ENCODE data around the gene PIH1D2. TPM values are rescaled to one million over a fixed set of nuclear protein-coding genes. Genes with fewer than 3 reads are reported as not detected.

PIH1D2 gene
- total RNA-seq, 2 donors from 2014 or later, result 2.2 TPM; not detected in 1

GRCh38 chr11:112114460-112114859, 40.6 kb upstream of the PIH1D2 start:
- no peak overlapping the region for H3K4me3 ChIP-seq
- DNase-seq (ENCODE audit: low spot score), result no peak
- H3K27ac ChIP-seq, result no peak overlapping the region
- no peaks in the 10 kb centered on the region for H3K4me1 ChIP-seq (ENCODE audit: control insufficient read depth in 1 of 2, low read depth in 2 of 2)
- no peaks in the 10 kb centered on the region for H3K36me3 ChIP-seq
- ATAC-seq (ENCODE audit: insufficient number of reproducible peaks, low FRiP score, low read depth), result no peak
- TF ChIP-seq CTCF (IDR thresholded peaks at IDR 0.05), result no peak
- no peaks in the 10 kb centered on the region for H3K9me3 ChIP-seq
- H3K27me3 ChIP-seq (replicated peaks; ENCODE audit: insufficient read depth), result no peaks in the 10 kb centered on the region

GRCh38 chr11:112113539-112114457, 40.0 kb upstream of the PIH1D2 start:
- no peak overlapping the region for H3K4me3 ChIP-seq
- peak; percentile 70 for TF ChIP-seq CTCF (IDR thresholded peaks at IDR 0.05)
- no peaks in the 10 kb centered on the region for H3K9me3 ChIP-seq
- no peak for ATAC-seq (ENCODE audit: insufficient number of reproducible peaks, low FRiP score, low read depth)
- no peak overlapping the region for H3K27ac ChIP-seq
- H3K36me3 ChIP-seq, result no peaks in the 10 kb centered on the region
- H3K27me3 ChIP-seq (replicated peaks; ENCODE audit: insufficient read depth), result no peaks in the 10 kb centered on the region
- H3K4me1 ChIP-seq (ENCODE audit: control insufficient read depth in 1 of 2, low read depth in 2 of 2), result no peaks in the 10 kb centered on the region
- DNase-seq (ENCODE audit: low spot score), result no peak

- TF ChIP-seq CTCF (IDR thresholded peaks at IDR 0.05), result no peak
- H3K36me3 ChIP-seq, result no peaks in the 10 kb centered on the region
- H3K4me1 ChIP-seq (ENCODE audit: control insufficient read depth in 1 of 2, low read depth in 2 of 2), result no peaks in the 10 kb centered on the region
- no peak overlapping the region for H3K27ac ChIP-seq
- H3K9me3 ChIP-seq, result no peaks in the 10 kb centered on the region
- H3K27me3 ChIP-seq (replicated peaks; ENCODE audit: insufficient read depth), result no peaks in the 10 kb centered on the region
- ATAC-seq (ENCODE audit: insufficient number of reproducible peaks, low FRiP score, low read depth), result no peak
- H3K4me3 ChIP-seq, result no peak overlapping the region
- no peak for DNase-seq (ENCODE audit: low spot score)
Observed at GRCh38 chr11:112106070-112106469, 32.3 kb upstream of the PIH1D2 start.

- DNase-seq (ENCODE audit: low spot score) (no peak), ATAC-seq (ENCODE audit: insufficient number of reproducible peaks, low FRiP score, low read depth) (no peak)
- no peak for TF ChIP-seq CTCF (IDR thresholded peaks at IDR 0.05)
- Histone ChIP-seq H3K27ac (no peak overlapping the region), H3K36me3 (no peaks in the 10 kb centered on the region), H3K4me1 (ENCODE audit: control insufficient read depth in 1 of 2, low read depth in 2 of 2) (no peaks in the 10 kb centered on the region), H3K27me3 (replicated peaks; ENCODE audit: insufficient read depth) (no peaks in the 10 kb centered on the region), H3K4me3 (no peak overlapping the region), H3K9me3 (no peaks in the 10 kb centered on the region)
Observed at GRCh38 chr11:112103446-112103845, 29.6 kb upstream of the PIH1D2 start.

GRCh38 chr11:112100462-112100861, 26.6 kb upstream of the PIH1D2 start:
- no peak overlapping the region for H3K4me3 ChIP-seq
- H3K4me1 ChIP-seq (ENCODE audit: control insufficient read depth in 1 of 2, low read depth in 2 of 2), result no peaks in the 10 kb centered on the region
- no peak for TF ChIP-seq CTCF (IDR thresholded peaks at IDR 0.05)
- ATAC-seq (ENCODE audit: insufficient number of reproducible peaks, low FRiP score, low read depth), result no peak
- H3K36me3 ChIP-seq, result peaks cover 4% of the 10 kb centered on the region
- H3K27me3 ChIP-seq (replicated peaks; ENCODE audit: insufficient read depth), result no peaks in the 10 kb centered on the region
- H3K27ac ChIP-seq, result no peak overlapping the region
- DNase-seq (ENCODE audit: low spot score), result no peak
- no peaks in the 10 kb centered on the region for H3K9me3 ChIP-seq
